Hematopoietic multipotent progenitor cell (in vitro differentiated cells): ENCODE measurements around the gene ENO4. TPM values are rescaled to one million over a fixed set of nuclear protein-coding genes. Genes with fewer than 3 reads are reported as not detected.
A peak's percentile ranks its signal among the peaks of the same experiment; 100 is the strongest.

Source experiments
- DNase-seq, 3 donors: peaks; one replicate each; pipeline ENCODE4 v3.0.0-alpha.2; 2011 to 2015; ENCODE audit warnings: low read depth in 2 of 3, low spot score in 2 of 3
- total RNA-seq: library from RNA; depleted of rRNA; stranded (reverse); fragments of >200 nt; gene quantifications from one replicate; pipeline ENCODE4 v1.2.3, GENCODE V29; 2012

ENO4 gene, protein sequence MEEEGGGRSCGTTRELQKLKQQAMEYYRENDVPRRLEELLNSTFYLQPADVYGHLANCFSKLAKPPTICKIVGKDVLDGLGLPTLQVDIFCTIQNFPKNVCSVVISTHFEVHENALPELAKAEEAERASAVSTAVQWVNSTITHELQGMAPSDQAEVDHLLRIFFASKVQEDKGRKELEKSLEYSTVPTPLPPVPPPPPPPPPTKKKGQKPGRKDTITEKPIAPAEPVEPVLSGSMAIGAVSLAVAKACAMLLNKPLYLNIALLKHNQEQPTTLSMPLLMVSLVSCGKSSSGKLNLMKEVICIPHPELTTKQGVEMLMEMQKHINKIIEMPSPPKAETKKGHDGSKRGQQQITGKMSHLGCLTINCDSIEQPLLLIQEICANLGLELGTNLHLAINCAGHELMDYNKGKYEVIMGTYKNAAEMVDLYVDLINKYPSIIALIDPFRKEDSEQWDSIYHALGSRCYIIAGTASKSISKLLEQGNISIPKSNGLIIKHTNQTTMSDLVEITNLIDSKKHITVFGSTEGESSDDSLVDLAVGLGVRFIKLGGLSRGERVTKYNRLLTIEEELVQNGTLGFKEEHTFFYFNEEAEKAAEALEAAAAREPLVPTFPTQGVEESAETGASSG
- 0.27 TPM for total RNA-seq

DNA sequence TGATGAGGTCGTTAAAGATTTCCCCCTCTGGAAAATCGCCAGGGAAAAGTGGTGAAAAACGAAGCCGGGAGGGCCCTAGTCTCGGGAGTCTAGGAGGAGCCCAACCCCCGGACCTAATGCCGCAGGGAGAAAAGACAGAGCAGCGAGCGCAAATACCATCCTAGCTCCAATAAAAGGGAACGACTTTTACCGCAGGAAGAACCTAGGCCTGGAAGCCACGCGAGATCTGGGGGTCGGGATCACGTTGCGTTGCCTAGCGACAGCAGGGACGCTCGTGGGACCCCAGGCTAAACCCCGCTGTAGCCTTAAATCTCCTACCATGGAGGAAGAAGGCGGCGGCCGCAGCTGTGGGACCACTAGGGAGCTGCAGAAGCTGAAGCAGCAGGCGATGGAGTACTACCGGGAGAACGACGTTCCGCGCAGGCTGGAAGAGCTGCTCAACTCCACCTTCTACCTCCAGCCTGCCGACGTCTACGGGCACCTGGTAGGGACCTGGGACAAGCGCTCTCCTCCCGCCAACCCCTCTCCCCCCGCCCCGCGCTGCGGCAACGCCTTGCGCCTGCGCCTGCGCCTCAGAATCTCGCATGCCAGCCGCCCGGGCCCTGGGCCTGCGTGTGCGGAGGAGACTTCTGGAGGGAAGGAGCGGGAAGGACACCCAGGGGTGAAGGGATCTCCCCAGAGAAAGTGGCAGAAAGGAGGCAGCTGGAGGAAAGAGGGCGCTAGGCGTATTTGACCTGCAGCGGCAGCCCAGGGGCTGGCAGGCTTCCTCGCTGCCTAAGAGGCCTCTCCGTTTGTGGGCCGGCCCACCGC is at the start of gene ENO4:
Gene ENO4, plus strand, starts transcription at position 252 of the 810 bp plus-strand sequence. Its CDS starts 68 bp downstream, at position 320.
- DNase-seq, result peak in 2 of 3 donors; percentile 83 to 88

DNA sequence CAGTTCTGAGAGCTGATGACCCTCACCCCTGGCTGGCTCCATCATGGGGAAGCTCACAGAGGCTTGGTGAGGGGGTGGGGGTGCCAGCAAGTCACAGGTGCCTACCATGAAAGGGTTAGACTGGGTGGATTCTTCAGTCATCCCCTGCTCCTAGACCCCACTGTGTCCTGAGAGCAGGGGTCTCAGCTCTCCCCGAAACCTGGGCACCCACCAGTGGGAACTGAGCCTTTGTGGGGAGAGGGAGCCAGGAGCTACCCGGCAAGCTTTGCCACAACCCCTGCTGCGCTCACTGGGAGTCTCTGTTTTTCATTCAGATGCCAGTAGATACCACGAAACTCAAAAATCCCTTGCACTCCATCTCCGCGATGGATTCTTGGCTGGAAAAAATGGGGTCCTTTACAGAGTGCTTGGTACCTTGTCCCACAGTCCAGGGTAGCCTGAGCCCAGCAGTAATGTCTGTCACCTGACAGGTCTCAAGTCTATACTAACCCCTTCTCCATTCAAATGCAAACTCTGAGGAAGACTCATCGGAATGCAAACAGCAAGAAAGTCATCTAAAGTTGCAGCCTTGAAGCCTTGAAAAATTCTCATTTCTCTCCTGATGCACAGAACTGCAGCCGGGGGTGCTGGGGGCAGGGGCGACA is 48.9 kb upstream of the ENO4 start:
- no peak for DNase-seq

- no peak for DNase-seq
Measured at GRCh38 chr10:116801658-116802057, 47.6 kb upstream of the ENO4 start.

GRCh38 chr10:116802474-116802873 is 46.8 kb upstream of the ENO4 start:
- no peak for DNase-seq

GRCh38 chr10:116802876-116803275 is 46.4 kb upstream of the ENO4 start:
- no peak for DNase-seq

- no peak for DNase-seq
Measured at GRCh38 chr10:116803451-116804249, 45.6 kb upstream of the ENO4 start.

- DNase-seq, result no peak
Measured at GRCh38 chr10:116808706-116809105, 40.6 kb upstream of the ENO4 start.

DNA sequence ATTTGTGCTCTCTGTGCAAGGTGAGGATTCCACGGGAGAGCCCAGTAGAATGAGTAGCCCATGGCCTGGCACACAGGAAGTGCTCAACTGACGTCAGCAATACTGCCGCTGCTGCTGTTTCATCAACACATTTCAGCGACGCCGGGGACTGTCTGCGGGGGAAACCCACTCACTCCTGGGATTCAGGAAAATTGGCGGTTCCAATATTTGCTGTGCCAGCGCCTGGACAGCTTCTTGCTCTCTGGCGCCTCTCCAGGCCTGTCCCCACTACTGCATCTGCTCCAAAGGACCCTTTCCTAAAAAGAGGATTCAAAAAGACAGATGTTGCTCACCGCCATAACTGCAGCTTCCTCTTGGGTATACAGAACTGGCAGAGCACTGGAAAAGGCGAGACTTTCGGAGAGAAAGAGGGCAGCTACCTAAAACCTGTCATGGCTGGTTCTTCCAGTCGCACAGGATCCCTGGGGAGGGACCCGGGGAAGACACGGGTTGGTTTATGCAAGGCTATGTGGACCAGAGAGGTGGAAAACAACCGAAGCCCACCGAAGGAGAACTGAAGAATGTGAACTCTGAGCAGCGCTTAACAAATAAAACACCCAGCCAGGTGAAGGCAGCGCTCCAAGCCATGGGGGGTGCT is 39.7 kb upstream of the ENO4 start:
- no peak for DNase-seq

GRCh38 chr10:116810120-116810500 is 39.2 kb upstream of the ENO4 start:
- DNase-seq, result no peak

GRCh38 chr10:116810895-116811294 is 38.4 kb upstream of the ENO4 start:
- DNase-seq, result no peak

DNA sequence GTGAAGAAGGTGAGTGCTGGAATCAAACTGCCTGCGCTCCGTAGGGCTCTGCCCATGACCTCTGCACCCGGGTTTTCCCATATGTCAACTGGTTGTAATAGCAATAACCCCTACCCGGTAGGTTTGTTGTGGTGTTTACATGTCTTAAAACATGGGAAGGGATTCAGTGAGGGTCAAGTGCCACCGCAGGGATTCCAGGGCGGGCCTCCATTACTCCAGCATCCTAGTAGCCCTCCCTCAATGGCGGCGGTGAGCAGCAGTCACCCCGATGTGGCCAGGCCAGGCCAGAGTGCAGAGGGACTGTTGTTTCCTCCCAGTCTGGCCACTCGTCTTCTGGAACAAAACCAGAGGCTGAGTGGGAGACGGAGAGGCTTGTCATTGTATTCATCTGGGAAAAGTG is 37.6 kb upstream of the ENO4 start:
- DNase-seq, result no peak

GRCh38 chr10:116815641-116816415 is 33.5 kb upstream of the ENO4 start:
- no peak for DNase-seq

DNA sequence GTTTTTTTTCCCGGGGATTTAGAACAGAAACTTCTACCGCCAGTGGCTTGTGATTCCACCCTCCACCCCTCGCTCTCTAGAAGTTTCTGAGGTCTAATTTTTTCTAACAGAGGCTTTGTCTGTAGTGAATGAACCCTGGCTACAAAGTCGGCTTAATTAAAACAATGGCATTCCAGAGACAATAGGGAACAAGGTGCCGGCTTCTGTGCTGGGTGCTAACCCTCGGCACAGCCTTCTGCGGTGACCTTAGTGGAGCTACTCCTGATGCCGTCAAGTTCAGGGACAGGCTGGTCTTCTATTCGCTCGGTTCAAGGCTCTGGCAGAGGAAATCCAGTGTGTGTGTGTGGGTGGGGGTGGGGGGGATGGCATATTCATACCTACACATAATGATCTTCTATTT is 32.1 kb upstream of the ENO4 start:
- DNase-seq, result no peak

- no peak for DNase-seq
Measured at GRCh38 chr10:116817780-116818343, 31.4 kb upstream of the ENO4 start.

GRCh38 chr10:116819999-116820677 is 29.2 kb upstream of the ENO4 start:
- no peak for DNase-seq

- DNase-seq, result no peak
Measured at GRCh38 chr10:116825901-116826300, 23.4 kb upstream of the ENO4 start.

DNA sequence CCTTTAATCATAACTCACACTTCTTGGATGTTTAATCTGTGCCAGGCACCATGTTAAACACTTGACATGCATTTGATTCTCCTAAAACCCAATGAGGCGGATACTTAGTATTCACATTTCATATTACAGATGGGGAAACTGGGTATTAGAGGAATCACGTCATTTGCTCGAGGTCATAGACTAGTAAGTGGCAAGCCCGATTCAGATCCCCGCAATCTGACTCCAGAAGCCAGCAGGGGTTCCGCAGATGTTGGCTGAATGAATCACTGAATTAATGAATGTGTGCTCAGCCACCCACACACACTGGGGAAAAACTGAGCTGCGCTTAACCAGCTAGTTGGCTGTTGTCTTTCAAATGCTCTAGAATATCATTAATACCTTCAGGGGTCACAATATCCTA is 22.5 kb upstream of the ENO4 start:
- DNase-seq, result no peak

- DNase-seq, result no peak
Measured at GRCh38 chr10:116827214-116827671, 22.1 kb upstream of the ENO4 start.
